ENCODE data around the gene PPL.

The PPL gene

GRCh38 chr16:4847774-4848587, 89.0 kb downstream of the PPL start:
- H3K27ac ChIP-seq (ENCODE audit: low read depth, low read length), result peak overlapping the region; percentile 90
- peaks cover 13% of the 10 kb centered on the region for H3K4me1 ChIP-seq (ENCODE audit: control insufficient read depth, insufficient read depth, low read length)
- H3K4me3 ChIP-seq (ENCODE audit: low read length), result peak overlapping the region; percentile 86
- no peaks in the 10 kb centered on the region for H3K27me3 ChIP-seq (ENCODE audit: control insufficient read depth, insufficient read depth, low read length)
- H3K9ac ChIP-seq (ENCODE audit: low read length), result peak overlapping the region; percentile 83
- peaks cover 13% of the 10 kb centered on the region for H3K36me3 ChIP-seq (ENCODE audit: control insufficient read depth, insufficient read depth, low read length)

- H3K27ac ChIP-seq (ENCODE audit: low read depth, low read length), result peak within 1 kb of the TSS; percentile 90
- peaks cover 14% of the 10 kb centered on the region for H3K36me3 ChIP-seq (ENCODE audit: control insufficient read depth, insufficient read depth, low read length)
- peak within 1 kb of the TSS; percentile 83 for H3K9ac ChIP-seq (ENCODE audit: low read length)
- H3K4me3 ChIP-seq (ENCODE audit: low read length), result peak within 1 kb of the TSS; percentile 86
- H3K27me3 ChIP-seq (ENCODE audit: control insufficient read depth, insufficient read depth, low read length), result no peaks in the 10 kb centered on the region
- peaks cover 13% of the 10 kb centered on the region for H3K4me1 ChIP-seq (ENCODE audit: control insufficient read depth, insufficient read depth, low read length)
Measured at GRCh38 chr16:4846901-4847773, 89.8 kb downstream of the PPL start, which contains the start of the genes GLYR1 and UBN1. GLYR1 (minus strand) TSS chr16:4847288; CDS start chr16:4847265, 23 bp downstream. UBN1 (plus strand) TSS chr16:4847481; CDS start chr16:4852918, 5,437 bp downstream.

GRCh38 chr16:4846503-4846900, 90.4 kb downstream of the PPL start:
- H3K4me1 ChIP-seq (ENCODE audit: control insufficient read depth, insufficient read depth, low read length), result peaks cover 13% of the 10 kb centered on the region
- H3K36me3 ChIP-seq (ENCODE audit: control insufficient read depth, insufficient read depth, low read length), result peaks cover 18% of the 10 kb centered on the region
- peak overlapping the region; percentile 86 for H3K4me3 ChIP-seq (ENCODE audit: low read length)
- H3K27ac ChIP-seq (ENCODE audit: low read depth, low read length), result peak overlapping the region; percentile 90
- no peaks in the 10 kb centered on the region for H3K27me3 ChIP-seq (ENCODE audit: control insufficient read depth, insufficient read depth, low read length)
- peak overlapping the region; percentile 66 for H3K9ac ChIP-seq (ENCODE audit: low read length)

- no peak overlapping the region for H3K27ac ChIP-seq (ENCODE audit: low read depth, low read length)
- H3K36me3 ChIP-seq (ENCODE audit: control insufficient read depth, insufficient read depth, low read length), result peaks cover 36% of the 10 kb centered on the region
- peaks cover 6% of the 10 kb centered on the region for H3K4me1 ChIP-seq (ENCODE audit: control insufficient read depth, insufficient read depth, low read length)
- no peak overlapping the region for H3K9ac ChIP-seq (ENCODE audit: low read length)
- H3K27me3 ChIP-seq (ENCODE audit: control insufficient read depth, insufficient read depth, low read length), result no peaks in the 10 kb centered on the region
- H3K4me3 ChIP-seq (ENCODE audit: low read length), result no peak overlapping the region
Measured at GRCh38 chr16:4840984-4841383, 96.0 kb downstream of the PPL start.

- Histone ChIP-seq H3K4me3 (ENCODE audit: low read length) (no peak overlapping the region), H3K9ac (ENCODE audit: low read length) (no peak overlapping the region), H3K27me3 (ENCODE audit: control insufficient read depth, insufficient read depth, low read length) (no peaks in the 10 kb centered on the region), H3K36me3 (ENCODE audit: control insufficient read depth, insufficient read depth, low read length) (peaks cover 40% of the 10 kb centered on the region), H3K4me1 (ENCODE audit: control insufficient read depth, insufficient read depth, low read length) (no peaks in the 10 kb centered on the region), H3K27ac (ENCODE audit: low read depth, low read length) (no peak overlapping the region)
Measured at GRCh38 chr16:4839942-4840341, 97.0 kb downstream of the PPL start.

GRCh38 chr16:4837733-4838501, 99.0 kb downstream of the PPL start:
- H3K9ac ChIP-seq (ENCODE audit: low read length), result no peak overlapping the region
- no peaks in the 10 kb centered on the region for H3K4me1 ChIP-seq (ENCODE audit: control insufficient read depth, insufficient read depth, low read length)
- H3K4me3 ChIP-seq (ENCODE audit: low read length), result no peak overlapping the region
- H3K27me3 ChIP-seq (ENCODE audit: control insufficient read depth, insufficient read depth, low read length), result no peaks in the 10 kb centered on the region
- H3K36me3 ChIP-seq (ENCODE audit: control insufficient read depth, insufficient read depth, low read length), result peaks cover 32% of the 10 kb centered on the region
- H3K27ac ChIP-seq (ENCODE audit: low read depth, low read length), result no peak overlapping the region

GRCh38 chr16:4836727-4837126, 100.2 kb downstream of the PPL start:
- Histone ChIP-seq H3K4me1 (ENCODE audit: control insufficient read depth, insufficient read depth, low read length) (no peaks in the 10 kb centered on the region), H3K27ac (ENCODE audit: low read depth, low read length) (no peak overlapping the region), H3K36me3 (ENCODE audit: control insufficient read depth, insufficient read depth, low read length) (peaks cover 37% of the 10 kb centered on the region), H3K9ac (ENCODE audit: low read length) (no peak overlapping the region), H3K4me3 (ENCODE audit: low read length) (no peak overlapping the region), H3K27me3 (ENCODE audit: control insufficient read depth, insufficient read depth, low read length) (no peaks in the 10 kb centered on the region)

- Histone ChIP-seq H3K4me1 (ENCODE audit: control insufficient read depth, insufficient read depth, low read length) (no peaks in the 10 kb centered on the region), H3K9ac (ENCODE audit: low read length) (no peak overlapping the region), H3K4me3 (ENCODE audit: low read length) (no peak overlapping the region), H3K36me3 (ENCODE audit: control insufficient read depth, insufficient read depth, low read length) (peaks cover 47% of the 10 kb centered on the region), H3K27me3 (ENCODE audit: control insufficient read depth, insufficient read depth, low read length) (no peaks in the 10 kb centered on the region), H3K27ac (ENCODE audit: low read depth, low read length) (no peak overlapping the region)
Measured at GRCh38 chr16:4833584-4833983, 103.4 kb downstream of the PPL start.

GRCh38 chr16:4832698-4833343, 104.1 kb downstream of the PPL start:
- Histone ChIP-seq H3K27ac (ENCODE audit: low read depth, low read length) (no peak overlapping the region), H3K27me3 (ENCODE audit: control insufficient read depth, insufficient read depth, low read length) (no peaks in the 10 kb centered on the region), H3K4me3 (ENCODE audit: low read length) (no peak overlapping the region), H3K36me3 (ENCODE audit: control insufficient read depth, insufficient read depth, low read length) (peaks cover 46% of the 10 kb centered on the region), H3K4me1 (ENCODE audit: control insufficient read depth, insufficient read depth, low read length) (no peaks in the 10 kb centered on the region), H3K9ac (ENCODE audit: low read length) (no peak overlapping the region)

Measured in rectal smooth muscle tissue (tissue), 1 donor.